Keratinocyte (primary cell): ENCODE data around the gene RAB8B. TPM values are rescaled to one million over a fixed set of nuclear protein-coding genes. Genes with fewer than 3 reads are reported as not detected.
A peak's percentile ranks its signal among the peaks of the same experiment; 100 is the strongest.
"Not testable (repeated sequence)": the region's sequence is repeated elsewhere in the genome, so short reads cannot be mapped to it uniquely, and the experiment has no call there.

Source experiments
- DNase-seq: peaks from one replicate; pipeline ENCODE4 v3.0.0-alpha.2; 2011; ENCODE audit warnings: low read depth, missing footprints, low spot score
- FAIRE-seq: peaks from 2 replicates; lab custom pipeline; 2011; peaks lifted over from hg19 to GRCh38; lab: Jason Lieb, UNC
- H2AFZ ChIP-seq: 2 replicates; pipeline ENCODE4 v1.6.0; 2012; ENCODE audit warnings: low read length, control low read depth, inconsistent platforms; ENCODE audit not compliant: control insufficient read depth
- H3K27ac ChIP-seq: 2 replicates; pipeline ENCODE4 v1.5.1; 2011; ENCODE audit warnings: low read length; ENCODE audit not compliant: control insufficient read depth, insufficient read depth
- H3K27me3 ChIP-seq: 3 replicates; pipeline ENCODE4 v1.6.0; 2011; ENCODE audit warnings: low read length; ENCODE audit not compliant: control insufficient read depth, insufficient read depth; ENCODE audit errors: extremely low read depth
- H3K36me3 ChIP-seq, 2 experiments: 2 replicates in 1 of 2; 3 replicates in 1 of 2; pipeline ENCODE4 v1.5.1; 2011; ENCODE audit warnings: low read length in 2 of 2, mild to moderate bottlenecking in 1 of 2; ENCODE audit not compliant: control insufficient read depth in 2 of 2, insufficient read depth in 2 of 2; ENCODE audit errors: extremely low read depth in 1 of 2
- H3K4me1 ChIP-seq: 3 replicates; pipeline ENCODE4 v1.5.1; 2011; ENCODE audit warnings: low read length; ENCODE audit not compliant: control insufficient read depth, insufficient read depth; ENCODE audit errors: extremely low read depth
- H3K4me2 ChIP-seq: 3 replicates; pipeline ENCODE4 v1.6.0; 2011; ENCODE audit warnings: low read depth, low read length; ENCODE audit not compliant: control insufficient read depth, insufficient read depth; ENCODE audit errors: extremely low read depth
- H3K4me3 ChIP-seq, 3 experiments: fragments of 200-600 bp in 1 of 3; sonication (generic) in 1 of 3; 2 replicates in 2 of 3; 3 replicates in 1 of 3; pipeline ENCODE4 v1.5.1; 2011 to 2016; ENCODE audit warnings: low read length in 3 of 3, mild to moderate bottlenecking in 3 of 3, control low read depth in 2 of 3, inconsistent platforms in 1 of 3, low read depth in 1 of 3, mixed read lengths in 1 of 3, mixed run types in 1 of 3, moderate library complexity in 1 of 3; ENCODE audit not compliant: control insufficient read depth in 2 of 3, insufficient read depth in 2 of 3; ENCODE audit errors: extremely low read depth in 1 of 3
- H3K79me2 ChIP-seq: 2 replicates; pipeline ENCODE4 v1.6.0; 2012; ENCODE audit warnings: low read length; ENCODE audit not compliant: control insufficient read depth, insufficient read depth
- H3K9ac ChIP-seq: 3 replicates; pipeline ENCODE4 v1.6.0; 2011; ENCODE audit warnings: low read length; ENCODE audit not compliant: control insufficient read depth, insufficient read depth; ENCODE audit errors: extremely low read depth
- H3K9me1 ChIP-seq: 3 replicates; pipeline ENCODE4 v1.6.0; 2011; ENCODE audit warnings: low read length; ENCODE audit not compliant: control insufficient read depth, insufficient read depth; ENCODE audit errors: extremely low read depth
- H3K9me3 ChIP-seq: 2 replicates; pipeline ENCODE4 v1.5.1; 2012; ENCODE audit warnings: low read depth, low read length; ENCODE audit not compliant: control insufficient read depth
- H4K20me1 ChIP-seq: 3 replicates; pipeline ENCODE4 v1.6.0; 2011; ENCODE audit warnings: low read length; ENCODE audit not compliant: control insufficient read depth, insufficient read depth; ENCODE audit errors: extremely low read depth
- EZH2 ChIP-seq: IDR thresholded peaks from one replicate; pipeline ENCODE4 v1.6.1; 2012; ENCODE audit warnings: inconsistent platforms, mild to moderate bottlenecking, low read length, moderate library complexity
- dilution Hi-C: fragments of 300-500 bp; cut with MboI; formaldehyde crosslinking; loops from one replicate; pipeline ENCODE4 v1.7.0; 2020; ENCODE audit warnings: low sequenced_read_pairs; ENCODE audit not compliant: extremely low pct_ligation_motif_present
- polyA plus RNA-seq, 5 experiments: library from polyadenylated mRNA; depleted of rRNA in 3 of 5; stranded (reverse) in 3 of 5; stranded (forward) in 1 of 5; unstranded in 1 of 5; fragments of >200 nt; gene quantifications; 1 replicate in 1 of 5; 2 replicates in 3 of 5; 3 replicates in 1 of 5; pipeline versions ENCODE4 v1.2.1 to v1.2.3, GENCODE V29; 2011 to 2012; ENCODE audit warnings: missing spikeins in 2 of 5, low read depth in 1 of 5, low replicate concordance in 1 of 5
- TF ChIP-seq, protein P1 (sequence below), 3 experiments: IDR thresholded peaks in 1 of 3; conservative IDR thresholded peaks in 1 of 3; optimal IDR thresholded peaks in 1 of 3; 2 replicates in 2 of 3; 3 replicates in 1 of 3; pipeline versions ENCODE3 to v1.5.1; 2011; ENCODE audit warnings: low read length in 3 of 3, mild to moderate bottlenecking in 3 of 3, moderate library complexity in 2 of 3, control low read depth in 1 of 3, inconsistent platforms in 1 of 3; ENCODE audit not compliant: insufficient read depth in 2 of 3; ENCODE audit errors: extremely low read depth in 1 of 3

The RAB8B gene
- polyA plus RNA-seq, 1 donor (not counting 4 experiments of a cell fraction or from before 2014, with no cell fraction given): 31.2 TPM

DNA sequence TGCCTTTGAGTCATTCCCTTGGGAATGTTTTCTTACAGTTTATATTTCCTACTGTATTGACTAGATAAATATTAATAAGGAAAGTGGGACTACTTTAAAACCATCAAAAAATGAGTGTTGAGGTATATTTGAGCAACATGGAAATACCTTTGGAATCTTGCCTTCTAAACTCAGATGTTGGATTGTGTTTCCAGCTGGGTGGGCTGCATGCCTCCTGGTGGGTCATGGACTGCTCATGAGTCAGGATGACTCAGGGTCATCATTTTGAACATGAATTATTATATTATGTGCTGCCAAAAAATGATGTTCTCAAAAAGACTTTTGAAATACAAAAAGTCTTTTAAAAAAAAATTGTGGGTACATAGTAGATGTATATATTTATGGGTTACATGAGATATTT, 46.9 kb downstream of the RAB8B start:
- Histone ChIP-seq H3K4me1 (peaks cover 53% of the 10 kb centered on the region), H3K27me3 (no peaks in the 10 kb centered on the region), H3K36me3 (no peaks in the 10 kb centered on the region), H4K20me1 (no peaks in the 10 kb centered on the region), H3K4me3 (no peak overlapping the region), H3K9me3 (no peaks in the 10 kb centered on the region), H3K79me2 (peaks cover 8% of the 10 kb centered on the region), H2AFZ (no peak overlapping the region), H3K9me1 (no peaks in the 10 kb centered on the region), H3K4me2 (peak overlapping the region; percentile 28), H3K9ac (no peak overlapping the region), H3K27ac (no peak overlapping the region)
- FAIRE-seq: peak; percentile 59
- no peak for TF ChIP-seq EZH2
- TF ChIP-seq, protein P1, sequence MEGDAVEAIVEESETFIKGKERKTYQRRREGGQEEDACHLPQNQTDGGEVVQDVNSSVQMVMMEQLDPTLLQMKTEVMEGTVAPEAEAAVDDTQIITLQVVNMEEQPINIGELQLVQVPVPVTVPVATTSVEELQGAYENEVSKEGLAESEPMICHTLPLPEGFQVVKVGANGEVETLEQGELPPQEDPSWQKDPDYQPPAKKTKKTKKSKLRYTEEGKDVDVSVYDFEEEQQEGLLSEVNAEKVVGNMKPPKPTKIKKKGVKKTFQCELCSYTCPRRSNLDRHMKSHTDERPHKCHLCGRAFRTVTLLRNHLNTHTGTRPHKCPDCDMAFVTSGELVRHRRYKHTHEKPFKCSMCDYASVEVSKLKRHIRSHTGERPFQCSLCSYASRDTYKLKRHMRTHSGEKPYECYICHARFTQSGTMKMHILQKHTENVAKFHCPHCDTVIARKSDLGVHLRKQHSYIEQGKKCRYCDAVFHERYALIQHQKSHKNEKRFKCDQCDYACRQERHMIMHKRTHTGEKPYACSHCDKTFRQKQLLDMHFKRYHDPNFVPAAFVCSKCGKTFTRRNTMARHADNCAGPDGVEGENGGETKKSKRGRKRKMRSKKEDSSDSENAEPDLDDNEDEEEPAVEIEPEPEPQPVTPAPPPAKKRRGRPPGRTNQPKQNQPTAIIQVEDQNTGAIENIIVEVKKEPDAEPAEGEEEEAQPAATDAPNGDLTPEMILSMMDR (optimal IDR thresholded peaks at IDR 0.05 in 1 of 3, IDR thresholded peaks at IDR 0.05 in 1 of 3, conservative IDR thresholded peaks at IDR 0.05 in 1 of 3; ENCODE audit: extremely low read depth in 1 of 3, insufficient read depth in 2 of 3, low read length in 3 of 3): no peak
- no peak for DNase-seq
- dilution Hi-C loops: no loop called here

DNA sequence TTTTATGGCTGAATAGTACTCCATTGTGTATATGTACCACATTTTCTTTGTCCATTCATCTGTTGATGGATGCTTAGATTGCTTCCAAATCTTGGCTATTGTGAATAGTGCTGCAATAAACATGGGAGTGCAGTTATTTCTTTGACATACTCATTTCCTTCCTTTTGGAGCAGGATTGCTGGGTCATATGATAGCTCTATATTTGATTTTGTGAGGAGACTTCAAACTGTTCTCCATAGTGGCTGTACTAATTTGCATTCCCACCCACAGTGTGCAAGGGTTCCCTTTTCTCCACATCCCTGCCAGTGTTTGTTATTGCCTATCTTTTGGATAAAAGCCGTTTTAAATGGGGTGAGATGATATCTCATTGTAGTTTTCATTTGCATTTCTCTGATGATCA, 47.7 kb downstream of the RAB8B start:
- DNase-seq, dilution Hi-C loops, H3K36me3 ChIP-seq, H3K4me3 ChIP-seq, H3K9me3 ChIP-seq, H3K9ac ChIP-seq, H4K20me1 ChIP-seq, H3K4me2 ChIP-seq, FAIRE-seq, H3K27me3 ChIP-seq, H2AFZ ChIP-seq, H3K9me1 ChIP-seq, H3K27ac ChIP-seq: not testable (repeated sequence)
- Histone ChIP-seq H3K79me2 (peaks cover 12% of the 10 kb centered on the region), H3K4me1 (peaks cover 53% of the 10 kb centered on the region)

DNA sequence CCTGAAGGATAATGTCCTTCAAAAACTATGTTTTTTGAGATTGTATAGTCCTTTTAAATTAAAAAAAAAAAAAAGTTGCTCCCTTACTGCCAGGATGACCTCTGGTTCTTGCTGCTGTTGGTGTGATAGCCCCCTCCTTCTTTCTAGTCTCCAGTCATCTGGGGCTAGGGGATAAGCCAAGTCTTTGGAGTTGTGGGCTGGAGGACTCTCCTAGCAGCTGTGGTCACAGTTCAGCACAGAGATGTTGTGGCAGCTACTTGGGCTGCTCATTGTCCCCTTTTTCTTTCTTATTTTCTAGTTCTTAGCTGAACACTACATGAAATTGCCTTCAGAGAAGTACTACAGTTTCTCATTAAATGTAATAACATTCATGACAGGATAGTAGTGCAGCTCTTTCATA, 48.8 kb downstream of the RAB8B start:
- FAIRE-seq: no peak
- Histone ChIP-seq H3K36me3 (peaks cover 0 to 2% of the 10 kb centered on the region in 2 experiments), H3K9ac (no peak overlapping the region), H3K79me2 (peaks cover 12% of the 10 kb centered on the region), H3K9me1 (no peaks in the 10 kb centered on the region), H4K20me1 (no peaks in the 10 kb centered on the region), H3K27me3 (no peaks in the 10 kb centered on the region), H3K27ac (peak overlapping the region; percentile 70), H2AFZ (no peak overlapping the region), H3K4me3 (no peak overlapping the region), H3K4me1 (peaks cover 53% of the 10 kb centered on the region), H3K4me2 (peak overlapping the region; percentile 13), H3K9me3 (no peaks in the 10 kb centered on the region)
- DNase-seq: no peak
- TF ChIP-seq EZH2: no peak
- TF ChIP-seq, protein P1 (optimal IDR thresholded peaks at IDR 0.05 in 1 of 3, IDR thresholded peaks at IDR 0.05 in 1 of 3, conservative IDR thresholded peaks at IDR 0.05 in 1 of 3; ENCODE audit: extremely low read depth in 1 of 3, insufficient read depth in 2 of 3, low read length in 3 of 3): no peak
- dilution Hi-C loops: no loop called here
